IMR-90 (cell line): ENCODE results near the gene MEN1. TPM values are rescaled to one million over a fixed set of nuclear protein-coding genes. Genes with fewer than 3 reads are reported as not detected.

Experiments
- ATAC-seq: fragments of 200-7000 bp; cut with Tn5 transposase; 2 replicates; pipeline ENCODE4 v1.9.1; 2020; ENCODE audit warnings: low read depth, mild to moderate bottlenecking, moderate library complexity
- BruUV-seq: library from RNA; stranded (reverse); fragments of 400-500 nt; replicated peaks from 2 replicates; lab custom pipeline; 2021; lab: Mats Ljungman, UMichigan
- CTCF ChIA-PET: fragments of 300-600 bp; formaldehyde crosslinking; extraction: SDS; loops from one replicate; lab custom pipeline; 2021; ENCODE audit warnings: antibody characterized with exemption; lab: Yijun Ruan, JAX
- POLR2A ChIA-PET: fragments of 300-600 bp; sonication (Branson Sonifier 250); formaldehyde crosslinking; loops from one replicate; lab custom pipeline; 2022; ENCODE audit warnings: antibody characterized with exemption; ENCODE audit not compliant: unreplicated experiment; lab: Charles Lee
- DNase-seq: peaks from one replicate; pipeline ENCODE4 v3.0.0; 2013
- H2AFZ ChIP-seq: replicated peaks from 2 replicates; pipeline ENCODE3; 2013; ENCODE audit warnings: low read length, mild to moderate bottlenecking; ENCODE audit not compliant: poor library complexity
- H2AK5ac ChIP-seq: 2 replicates; pipeline ENCODE4 v1.6.1; 2013; ENCODE audit warnings: low read depth, low read length, inconsistent platforms
- H2AK9ac ChIP-seq: replicated peaks from 2 replicates; pipeline ENCODE3; 2013; ENCODE audit warnings: mild to moderate bottlenecking, low read depth, low read length, moderate library complexity; ENCODE audit not compliant: poor library complexity
- H2BK120ac ChIP-seq: 2 replicates; pipeline ENCODE4 v1.6.1; 2013; ENCODE audit warnings: low read depth, low read length, inconsistent platforms
- H2BK15ac ChIP-seq: 3 replicates; pipeline ENCODE4 v1.6.1; 2013; ENCODE audit warnings: low read depth, low read length, inconsistent platforms
- H2BK20ac ChIP-seq: 2 replicates; pipeline ENCODE4 v1.6.1; 2013; ENCODE audit warnings: low read depth, mild to moderate bottlenecking, inconsistent platforms, low read length, moderate library complexity
- H2BK5ac ChIP-seq: 2 replicates; pipeline ENCODE4 v1.6.1; 2013; ENCODE audit warnings: mild to moderate bottlenecking, low read depth, low read length, inconsistent platforms; ENCODE audit not compliant: poor library complexity, severe bottlenecking
- H3K14ac ChIP-seq: replicated peaks from 2 replicates; pipeline ENCODE4 v1.6.1; 2013; ENCODE audit warnings: low read depth, low read length, inconsistent platforms
- H3K18ac ChIP-seq: 2 replicates; pipeline ENCODE4 v1.6.1; 2013; ENCODE audit warnings: low read depth, low read length, control low read depth
- H3K23ac ChIP-seq: 2 replicates; pipeline ENCODE4 v1.6.1; 2013; ENCODE audit warnings: low read depth, low read length, inconsistent platforms
- H3K27ac ChIP-seq: 2 replicates; pipeline ENCODE4 v1.5.1; 2013; ENCODE audit warnings: mild to moderate bottlenecking, control low read depth, low read length; ENCODE audit not compliant: insufficient read depth
- H3K27me3 ChIP-seq: 2 replicates; pipeline ENCODE4 v1.6.1; 2013; ENCODE audit warnings: low read length; ENCODE audit not compliant: control insufficient read depth, insufficient read depth
- H3K36me3 ChIP-seq: 2 replicates; pipeline ENCODE4 v1.6.1; 2013; ENCODE audit warnings: low read length, mixed read lengths; ENCODE audit not compliant: control insufficient read depth, insufficient read depth
- H3K4ac ChIP-seq: 2 replicates; pipeline ENCODE4 v1.6.1; 2013; ENCODE audit warnings: low read depth, low read length, inconsistent platforms
- H3K4me1 ChIP-seq: 2 replicates; pipeline ENCODE4 v1.6.1; 2013; ENCODE audit warnings: low read length, mixed read lengths; ENCODE audit not compliant: control insufficient read depth, insufficient read depth
- H3K4me2 ChIP-seq: 2 replicates; pipeline ENCODE4 v1.6.1; 2013; ENCODE audit warnings: low read depth, mild to moderate bottlenecking, control low read depth, low read length, moderate library complexity
- H3K4me3 ChIP-seq: 2 replicates; pipeline ENCODE4 v1.5.1; 2013; ENCODE audit warnings: low read depth, mild to moderate bottlenecking, control low read depth, low read length, moderate library complexity; ENCODE audit not compliant: insufficient read depth
- H3K56ac ChIP-seq: 2 replicates; pipeline ENCODE4 v1.6.1; 2013; ENCODE audit warnings: low read length, inconsistent platforms; ENCODE audit not compliant: insufficient read depth; ENCODE audit errors: extremely low read depth
- H3K79me1 ChIP-seq, 2 experiments: 2 replicates each; pipeline ENCODE4 v1.6.1; 2013; ENCODE audit warnings: low read length in 2 of 2, inconsistent platforms in 1 of 2, low read depth in 1 of 2
- H3K9ac ChIP-seq: 2 replicates; pipeline ENCODE4 v1.6.1; 2013; ENCODE audit warnings: low read depth, low read length, control low read depth
- H3K9me1 ChIP-seq: 2 replicates; pipeline ENCODE4 v1.6.1; 2013; ENCODE audit warnings: low read length, inconsistent platforms; ENCODE audit not compliant: insufficient read depth
- H3K9me3 ChIP-seq: 2 replicates; pipeline ENCODE4 v1.6.1; 2013; ENCODE audit warnings: low read length; ENCODE audit not compliant: control insufficient read depth, insufficient read depth
- H4K20me1 ChIP-seq: 2 replicates; pipeline ENCODE4 v1.6.1; 2013; ENCODE audit warnings: low read length, inconsistent platforms; ENCODE audit not compliant: insufficient read depth
- H4K5ac ChIP-seq: 2 replicates; pipeline ENCODE4 v1.6.1; 2013; ENCODE audit warnings: mild to moderate bottlenecking, low read depth, low read length, control low read depth
- H4K8ac ChIP-seq, 2 experiments: 2 replicates each; pipeline ENCODE4 v1.6.1; 2013; ENCODE audit warnings: low read depth in 2 of 2, low read length in 2 of 2, control low read depth in 1 of 2, inconsistent platforms in 1 of 2
- H4K91ac ChIP-seq: 2 replicates; pipeline ENCODE4 v1.6.1; 2013; ENCODE audit warnings: low read depth, low read length, inconsistent platforms; ENCODE audit not compliant: insufficient read depth
- BHLHE40 ChIP-seq: fragments of 150-350 bp; IDR thresholded peaks from 2 replicates; pipeline ENCODE4 v1.6.1; 2016; ENCODE audit warnings: mild to moderate bottlenecking, low read depth, low read length
- CEBPB ChIP-seq: IDR thresholded peaks from 2 replicates; pipeline ENCODE4 v1.6.1; 2012; ENCODE audit warnings: low read depth, low read length, improper control_type of control experiment
- CHD1 ChIP-seq: IDR thresholded peaks from 2 replicates; pipeline ENCODE4 v1.6.1; 2012; ENCODE audit warnings: low read depth, low read length, improper control_type of control experiment
- CTCF ChIP-seq: conservative IDR thresholded peaks from 2 replicates; pipeline ENCODE4 v1.5.1; 2012; ENCODE audit warnings: mild to moderate bottlenecking, low read depth, low read length, improper control_type of control experiment
- ELK1 ChIP-seq: fragments of 150-350 bp; IDR thresholded peaks from 2 replicates; pipeline ENCODE4 v1.6.1; 2016; ENCODE audit warnings: low read depth, mild to moderate bottlenecking, low read length, moderate library complexity, borderline replicate concordance
- FOS ChIP-seq: fragments of 150-350 bp; IDR thresholded peaks from 2 replicates; pipeline ENCODE4 v1.6.1; 2016; ENCODE audit warnings: low read depth, low read length
- MAFK ChIP-seq: IDR thresholded peaks from 2 replicates; pipeline ENCODE4 v1.6.1; 2012; ENCODE audit warnings: low read depth, low read length, improper control_type of control experiment
- MAZ ChIP-seq: IDR thresholded peaks from 2 replicates; pipeline ENCODE4 v1.6.1; 2012; ENCODE audit warnings: low read depth, mild to moderate bottlenecking, low read length, improper control_type of control experiment, moderate library complexity, borderline replicate concordance
- MXI1 ChIP-seq: IDR thresholded peaks from 2 replicates; pipeline ENCODE4 v1.6.1; 2012; ENCODE audit warnings: low read depth, mild to moderate bottlenecking, low read length, moderate library complexity, borderline replicate concordance
- NFE2L2 ChIP-seq: fragments of 150-350 bp; IDR thresholded peaks from 2 replicates; pipeline ENCODE4 v1.6.1; 2016; ENCODE audit warnings: low read depth, mild to moderate bottlenecking, low read length
- POLR2A ChIP-seq: IDR thresholded peaks from 2 replicates; pipeline ENCODE4 v1.6.1; 2012; ENCODE audit warnings: mild to moderate bottlenecking, low read depth, low read length
- RAD21 ChIP-seq: IDR thresholded peaks from 2 replicates; pipeline ENCODE4 v1.6.1; 2012; ENCODE audit warnings: low read length, improper control_type of control experiment
- RCOR1 ChIP-seq: IDR thresholded peaks from 2 replicates; pipeline ENCODE4 v1.6.1; 2012; ENCODE audit warnings: mild to moderate bottlenecking, low read length, improper control_type of control experiment; ENCODE audit not compliant: insufficient replicate concordance
- RFX5 ChIP-seq: IDR thresholded peaks from 2 replicates; pipeline ENCODE4 v1.8.0; 2012; ENCODE audit warnings: low read depth, mild to moderate bottlenecking, low read length, moderate library complexity
- SMC3 ChIP-seq: fragments of 150-350 bp; IDR thresholded peaks from 2 replicates; pipeline ENCODE4 v1.6.1; 2016; ENCODE audit warnings: low read depth, mild to moderate bottlenecking, antibody characterized with exemption, low read length, moderate library complexity
- USF2 ChIP-seq: fragments of 150-350 bp; IDR thresholded peaks from 2 replicates; pipeline ENCODE4 v1.6.1; 2017; ENCODE audit warnings: mild to moderate bottlenecking, antibody characterized with exemption, low read length, low read depth
- WGBS, 2 experiments: methylation state at CpG; one replicate each; pipeline versions ENCODE4 v1.1.5 to v1.1.7; 2013; ENCODE audit warnings: missing lambda C conversion rate in 2 of 2; ENCODE audit not compliant: insufficient read length in 1 of 2; ENCODE audit errors: extremely low coverage in 2 of 2; 5-methylcytosine and 5-hydroxymethylcytosine counted together
- dilution Hi-C: fragments of 300-500 bp; cut with HindIII; formaldehyde crosslinking; loops from one replicate; pipeline ENCODE4 v1.14.3; 2018; ENCODE audit warnings: low sequenced_read_pairs; ENCODE audit not compliant: unreplicated experiment
- in situ Hi-C: fragments of 300-500 bp; cut with MboI; formaldehyde crosslinking; loops from 3 replicates; pipeline ENCODE4 v1.14.3; 2019; ENCODE audit warnings: low sequenced_read_pairs, inconsistent platforms, mixed read lengths
- intact Hi-C: fragments of 100-400 bp; cut with micrococcal nuclease; formaldehyde crosslinking; loops from 2 replicates; pipeline ENCODE4 v1.10.0; 2022
- polyA plus RNA-seq, 3 experiments: library from polyadenylated mRNA; depleted of rRNA; stranded (reverse); fragments of >200 nt; gene quantifications; 2 replicates each; pipeline ENCODE4 v1.2.3, GENCODE V29; 2012; ENCODE audit warnings: low replicate concordance in 1 of 3
- total RNA-seq: library from RNA; depleted of rRNA; stranded (reverse); fragments of >200 nt; gene quantifications from 2 replicates; pipeline ENCODE4 v1.2.3, GENCODE V29; 2012

Gene MEN1
- total and polyA plus RNA-seq, 2 of the 4 experiments (the other 2 are of a cell fraction), result 8.8 to 35.7 TPM

- no peaks in the 10 kb centered on the region for H3K4me1 ChIP-seq
- no peaks in the 10 kb centered on the region for H3K79me1 ChIP-seq
- no peak overlapping the region for H4K91ac ChIP-seq
- no peak overlapping the region for H2AK9ac ChIP-seq
- no peak overlapping the region for H4K8ac ChIP-seq
- no peaks in the 10 kb centered on the region for H3K9me3 ChIP-seq
- no peak overlapping the region for H3K4me3 ChIP-seq
- DNase-seq (no peak), ATAC-seq (no peak)
- no peak overlapping the region for H2BK5ac ChIP-seq
- no peaks in the 10 kb centered on the region for H4K20me1 ChIP-seq
- intact Hi-C loops, result no loop called here
- no peak overlapping the region for H2BK120ac ChIP-seq
- H3K36me3 ChIP-seq, result no peaks in the 10 kb centered on the region
- no peak overlapping the region for H3K14ac ChIP-seq
- no peak overlapping the region for H3K27ac ChIP-seq
- no peak overlapping the region for H2BK20ac ChIP-seq
- H3K56ac ChIP-seq, result no peak overlapping the region
- H2AK5ac ChIP-seq, result no peak overlapping the region
- dilution Hi-C loops, result no loop called here
- no peak overlapping the region for H3K9ac ChIP-seq
- no peak overlapping the region for H3K23ac ChIP-seq
- H3K9me1 ChIP-seq, result no peaks in the 10 kb centered on the region
- no peak for TF ChIP-seq MXI1
- no peak for TF ChIP-seq NFE2L2
- TF ChIP-seq POLR2A, result no peak
- TF ChIP-seq USF2, result no peak
- no peak for TF ChIP-seq CHD1
- TF ChIP-seq RFX5, result no peak
- TF ChIP-seq BHLHE40, result no peak
- no peak for TF ChIP-seq MAFK
- no peak for TF ChIP-seq ELK1
- TF ChIP-seq RAD21, result no peak
- TF ChIP-seq RCOR1, result no peak
- no peak for TF ChIP-seq CTCF
- TF ChIP-seq MAZ, result no peak
- no peak for TF ChIP-seq CEBPB
- TF ChIP-seq FOS, result no peak
- TF ChIP-seq SMC3, result no peak
- BruUV-seq, result no TSS peak
- ChIA-PET POLR2A (no interaction called here), CTCF (no interaction called here)
- no peak overlapping the region for H3K4ac ChIP-seq
- H2BK15ac ChIP-seq, result no peak overlapping the region
- in situ Hi-C loops, result no loop called here
- H3K18ac ChIP-seq, result no peak overlapping the region
- no peak overlapping the region for H3K4me2 ChIP-seq
- H2AFZ ChIP-seq, result no peak overlapping the region
- H3K27me3 ChIP-seq, result peaks cover 2% of the 10 kb centered on the region; the same call in 1 of the 2 replicates
- WGBS, 2 experiments, result 20% methylated on average over 1 of the region's 16 CpGs; no CpG with 5 or more reads in 1 of the 2 experiments
- H4K5ac ChIP-seq, result no peak overlapping the region
Measured at GRCh38 chr11:64836448-64837072, 26.2 kb upstream of the MEN1 start.
